PC-3 (cell line): ENCODE data around the gene PLXDC1.

ENCODE experiments used
- EZH2 ChIP-seq: fragments of 300-600 bp; sonication (generic); IDR thresholded peaks from one replicate; pipeline ENCODE4 v1.6.1; 2017; ENCODE audit warnings: antibody characterized with exemption, mild to moderate bottlenecking, low read length; ENCODE audit not compliant: unreplicated experiment
- EZH2phosphoT487 ChIP-seq: fragments of 300-600 bp; sonication (generic); IDR thresholded peaks from 2 replicates; pipeline ENCODE4 v1.6.1; 2018; ENCODE audit warnings: mild to moderate bottlenecking, antibody characterized with exemption, low read length, borderline replicate concordance
- TF ChIP-seq, protein P1 (sequence below): fragments of 300-600 bp; sonication (generic); conservative IDR thresholded peaks from 2 replicates; pipeline ENCODE4 v1.5.1; 2017; ENCODE audit warnings: antibody characterized with exemption, low read depth, mild to moderate bottlenecking, low read length

- TF ChIP-seq, protein P1, sequence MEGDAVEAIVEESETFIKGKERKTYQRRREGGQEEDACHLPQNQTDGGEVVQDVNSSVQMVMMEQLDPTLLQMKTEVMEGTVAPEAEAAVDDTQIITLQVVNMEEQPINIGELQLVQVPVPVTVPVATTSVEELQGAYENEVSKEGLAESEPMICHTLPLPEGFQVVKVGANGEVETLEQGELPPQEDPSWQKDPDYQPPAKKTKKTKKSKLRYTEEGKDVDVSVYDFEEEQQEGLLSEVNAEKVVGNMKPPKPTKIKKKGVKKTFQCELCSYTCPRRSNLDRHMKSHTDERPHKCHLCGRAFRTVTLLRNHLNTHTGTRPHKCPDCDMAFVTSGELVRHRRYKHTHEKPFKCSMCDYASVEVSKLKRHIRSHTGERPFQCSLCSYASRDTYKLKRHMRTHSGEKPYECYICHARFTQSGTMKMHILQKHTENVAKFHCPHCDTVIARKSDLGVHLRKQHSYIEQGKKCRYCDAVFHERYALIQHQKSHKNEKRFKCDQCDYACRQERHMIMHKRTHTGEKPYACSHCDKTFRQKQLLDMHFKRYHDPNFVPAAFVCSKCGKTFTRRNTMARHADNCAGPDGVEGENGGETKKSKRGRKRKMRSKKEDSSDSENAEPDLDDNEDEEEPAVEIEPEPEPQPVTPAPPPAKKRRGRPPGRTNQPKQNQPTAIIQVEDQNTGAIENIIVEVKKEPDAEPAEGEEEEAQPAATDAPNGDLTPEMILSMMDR: no peak
- TF ChIP-seq EZH2 (no peak), EZH2phosphoT487 (no peak)
These were observed 32.6 kb downstream of the PLXDC1 start for GRCh38 chr17:39118674-39119419.
